K562 (cell line): ENCODE data around the gene GP1BB. TPM values are rescaled to one million over a fixed set of nuclear protein-coding genes. Genes with fewer than 3 reads are reported as not detected.
A peak's percentile ranks its signal among the peaks of the same experiment; 100 is the strongest.
"Not testable (repeated sequence)": the region's sequence is repeated elsewhere in the genome, so short reads cannot be mapped to it uniquely, and the experiment has no call there.

Experiments
- ATAC-seq: fragments of 200-7000 bp; cut with Tn5 transposase; 3 replicates; pipeline ENCODE4 v1.9.1; 2020; ENCODE audit warnings: moderate library complexity
- BruUV-seq: library from RNA; stranded (reverse); fragments of 400-500 nt; replicated peaks from 2 replicates; lab custom pipeline; 2021; lab: Mats Ljungman, UMichigan
- CTCF ChIA-PET: fragments of 300-600 bp; formaldehyde crosslinking; extraction: SDS; loops from one replicate; lab custom pipeline; 2021; ENCODE audit warnings: low intra/inter-chr PET ratio; lab: Yijun Ruan, JAX
- POLR2A ChIA-PET: fragments of 300-600, 350-650 bp; sonication (Branson Sonifier 250); formaldehyde crosslinking; extraction: SDS; loops from one replicate; lab custom pipeline; 2021; ENCODE audit warnings: antibody characterized with exemption, inconsistent platforms; lab: Yijun Ruan, JAX
- DNase-seq, 4 experiments: peaks; one replicate each; pipeline versions ENCODE4 v3.0.0 to v3.0.0-alpha.2; 2011 to 2018; ENCODE audit warnings: low spot score in 3 of 4, mixed read lengths in 3 of 4; ENCODE audit errors: extremely low read depth in 1 of 4
- FAIRE-seq: peaks from 2 replicates; lab custom pipeline; 2011; peaks lifted over from hg19 to GRCh38; lab: Jason Lieb, UNC
- H2AFZ ChIP-seq: 2 replicates; pipeline ENCODE4 v1.6.0; 2011; ENCODE audit warnings: low read depth, low read length, control low read depth, inconsistent platforms
- H3K27ac ChIP-seq: fragments of 200-600 bp; 3 replicates; pipeline ENCODE4 v1.8.0; 2011; ENCODE audit warnings: low read depth, mild to moderate bottlenecking, control low read depth, inconsistent platforms, low read length, moderate library complexity, mixed read lengths; ENCODE audit errors: extremely low read depth
- H3K27me3 ChIP-seq, 2 experiments: fragments of 300-600 bp in 1 of 2; 2 replicates in 1 of 2; 3 replicates in 1 of 2; pipeline versions ENCODE4 v1.6.0 to v1.8.0; 2011; ENCODE audit warnings: inconsistent platforms in 2 of 2, low read length in 2 of 2, mild to moderate bottlenecking in 1 of 2, mixed read lengths in 1 of 2, moderate library complexity in 1 of 2; ENCODE audit not compliant: control insufficient read depth in 2 of 2, insufficient read depth in 2 of 2
- H3K36me3 ChIP-seq: fragments of 300-600 bp; 3 replicates; pipeline ENCODE4 v1.8.0; 2011; ENCODE audit warnings: mild to moderate bottlenecking, low read length, inconsistent platforms; ENCODE audit not compliant: control insufficient read depth, insufficient read depth
- H3K4me1 ChIP-seq, 2 experiments: fragments of 200-600 bp in 1 of 2; replicated peaks in 1 of 2; 2 replicates in 1 of 2; 3 replicates in 1 of 2; pipeline versions ENCODE4 v1.5.1 to v1.8.0; 2011; ENCODE audit warnings: inconsistent platforms in 2 of 2, low read length in 2 of 2, mild to moderate bottlenecking in 1 of 2, mixed read lengths in 1 of 2, moderate library complexity in 1 of 2; ENCODE audit not compliant: control insufficient read depth in 2 of 2, insufficient read depth in 2 of 2
- H3K4me2 ChIP-seq: 2 replicates; pipeline ENCODE4 v1.6.1; 2011; ENCODE audit warnings: low read length, control low read depth, inconsistent platforms, mixed read lengths; ENCODE audit not compliant: insufficient read depth
- H3K4me3 ChIP-seq: fragments of 200-600 bp; sonication (generic), shearing (Covaris generic); 2 replicates; pipeline ENCODE4 v1.5.1; 2016; ENCODE audit warnings: control low read depth, inconsistent platforms
- H3K79me2 ChIP-seq: fragments of 200-600 bp; 3 replicates; pipeline ENCODE4 v1.8.0; 2011; ENCODE audit warnings: low read length, inconsistent platforms; ENCODE audit not compliant: control insufficient read depth, insufficient read depth
- H3K9ac ChIP-seq, 2 experiments: 2 replicates each; pipeline versions ENCODE4 v1.6.0 to v1.6.1; 2011; ENCODE audit warnings: low read depth in 2 of 2, low read length in 2 of 2, control low read depth in 1 of 2, inconsistent platforms in 1 of 2, mild to moderate bottlenecking in 1 of 2, mixed read lengths in 1 of 2; ENCODE audit not compliant: insufficient read depth in 1 of 2
- H3K9me1 ChIP-seq: one replicate; pipeline ENCODE4 v1.6.0; 2011; ENCODE audit warnings: inconsistent platforms, mild to moderate bottlenecking, low read length, moderate library complexity; ENCODE audit not compliant: control insufficient read depth, insufficient read depth
- H3K9me3 ChIP-seq: replicated peaks from 2 replicates; pipeline ENCODE4 v1.5.1; 2011; ENCODE audit warnings: low read depth, low read length, inconsistent platforms; ENCODE audit not compliant: control insufficient read depth, insufficient read depth
- H4K20me1 ChIP-seq: replicated peaks from 2 replicates; pipeline ENCODE4 v1.6.1; 2011; ENCODE audit warnings: low read length, inconsistent platforms, mixed read lengths; ENCODE audit not compliant: control insufficient read depth, insufficient read depth
- CBX3 ChIP-seq, 2 experiments: IDR thresholded peaks; 1 replicate in 1 of 2; 2 replicates in 1 of 2; pipeline ENCODE4 v1.6.1; 2012; ENCODE audit warnings: inconsistent platforms in 2 of 2, low read length in 2 of 2, borderline replicate concordance in 1 of 2, control low read depth in 1 of 2
- ELK3 ChIP-seq: fragments of 450-650 bp; formaldehyde crosslinking; IDR thresholded peaks from 2 replicates; pipeline ENCODE4 v1.4.0; 2020; ENCODE audit warnings: mild to moderate bottlenecking
- JUNB ChIP-seq: fragments of 450-650 bp; formaldehyde crosslinking; conservative IDR thresholded peaks from 2 replicates; pipeline ENCODE4 v1.4.0; 2020; ENCODE audit warnings: mild to moderate bottlenecking
- KDM4B ChIP-seq, 2 experiments: fragments of 450-650 bp in 1 of 2; sonication (generic) in 1 of 2; IDR thresholded peaks; 2 replicates each; pipeline ENCODE4 v1.6.1; 2016 to 2017; ENCODE audit warnings: borderline replicate concordance in 2 of 2, antibody characterized with exemption in 1 of 2, low read depth in 1 of 2, mild to moderate bottlenecking in 1 of 2
- LARP7 ChIP-seq: fragments of 450-650 bp; IDR thresholded peaks from 2 replicates; pipeline ENCODE4 v1.6.1; 2016
- NUFIP1 ChIP-seq: fragments of 450-650 bp; IDR thresholded peaks from 2 replicates; pipeline ENCODE4 v1.6.1; 2018; ENCODE audit not compliant: partially characterized antibody
- POLR2B ChIP-seq: fragments of 450-650 bp; IDR thresholded peaks from 2 replicates; pipeline ENCODE4 v1.6.1; 2018; ENCODE audit warnings: low read depth; ENCODE audit not compliant: partially characterized antibody
- SREBF1 ChIP-seq: fragments of 150-350 bp; IDR thresholded peaks from 2 replicates; pipeline ENCODE4 v1.6.1; 2014; ENCODE audit warnings: antibody characterized with exemption, low read depth, low read length, borderline replicate concordance
- ZNF165 ChIP-seq: fragments of 250-450 bp; sonication (Bioruptor Pico); IDR thresholded peaks from 2 replicates; pipeline ENCODE4 v1.4.0; 2020; ENCODE audit warnings: borderline replicate concordance
- ZNF347 ChIP-seq: fragments of 450-650 bp; formaldehyde crosslinking; IDR thresholded peaks from 2 replicates; pipeline ENCODE4 v1.4.0; 2020; ENCODE audit warnings: low read depth, mild to moderate bottlenecking, moderate library complexity
- WGBS: fragments of 100-300 bp; shearing (Covaris generic); methylation state at CpG from one replicate; pipeline ENCODE4 v1.1.6; 2016; ENCODE audit warnings: low coverage, mixed read lengths; ENCODE audit not compliant: insufficient coverage; ENCODE audit errors: missing lambda C conversion rate; 5-methylcytosine and 5-hydroxymethylcytosine counted together
- in situ Hi-C: fragments of 300-500 bp; cut with MboI; formaldehyde crosslinking; loops from 4 replicates; pipeline ENCODE4 v1.15.0; 2018; ENCODE audit warnings: inconsistent platforms, mixed read lengths
- intact Hi-C: fragments of 100-400 bp; cut with micrococcal nuclease; formaldehyde crosslinking; loops from 2 replicates; pipeline ENCODE4 v1.14.2; 2022
- polyA plus RNA-seq, 8 experiments: library from polyadenylated mRNA; depleted of rRNA in 4 of 8; stranded (reverse) in 5 of 8; unstranded in 3 of 8; fragments of >200 nt; fragmentation: Nextera tagmentation in 2 of 8; fragmentation: Illumina TruSeq in 1 of 8; extraction: Ambion mirVana in 2 of 8; extraction: Trizol in 1 of 8; gene quantifications; 2 replicates each; pipeline versions ENCODE4 v1.2.1 to v1.2.3, GENCODE V29; 2011 to 2014; ENCODE audit warnings: inconsistent platforms in 1 of 8, missing spikeins in 1 of 8
- total RNA-seq, 7 experiments: library from RNA; depleted of rRNA in 6 of 7; stranded (reverse); fragments of >200 nt in 6 of 7; fragmentation: Illumina TruSeq in 2 of 7; extraction: Trizol in 2 of 7; gene quantifications; 2 replicates each; pipeline versions ENCODE4 v1.2.1 to v1.2.3, GENCODE V29; 2011 to 2021; ENCODE audit warnings: low replicate concordance in 1 of 7
- TF ChIP-seq, protein P1 (sequence below), 2 experiments: fragments of 450-650 bp in 1 of 2; sonication (generic) in 1 of 2; formaldehyde crosslinking in 1 of 2; IDR thresholded peaks in 1 of 2; conservative IDR thresholded peaks in 1 of 2; 2 replicates each; pipeline versions ENCODE4 v1.6.1 to v1.8.1; 2016 to 2023; ENCODE audit warnings: mild to moderate bottlenecking in 2 of 2, moderate library complexity in 2 of 2, inconsistent platforms in 1 of 2, missing genetic modification reagents in 1 of 2
- TF ChIP-seq, protein P2 (sequence below): sonication (generic); formaldehyde crosslinking; IDR thresholded peaks from 2 replicates; pipeline ENCODE4 v1.4.0; 2020; ENCODE audit warnings: mild to moderate bottlenecking, missing genetic modification reagents
- TF ChIP-seq, protein P3 (sequence below): fragments of 250-450 bp; sonication (Bioruptor Pico); IDR thresholded peaks from 2 replicates; pipeline ENCODE4 v1.5.0; 2021; ENCODE audit warnings: mild to moderate bottlenecking, borderline replicate concordance

The GP1BB gene
- total and polyA plus RNA-seq, 9 of the 15 experiments (the other 6 are each of a cell fraction or from before 2014, with no cell fraction given), result 0.69 to 162 (median 2.8) TPM

GRCh38 chr22:19697871-19698270 is 25.5 kb upstream of the GP1BB start (continued):
- TF ChIP-seq, protein P1, sequence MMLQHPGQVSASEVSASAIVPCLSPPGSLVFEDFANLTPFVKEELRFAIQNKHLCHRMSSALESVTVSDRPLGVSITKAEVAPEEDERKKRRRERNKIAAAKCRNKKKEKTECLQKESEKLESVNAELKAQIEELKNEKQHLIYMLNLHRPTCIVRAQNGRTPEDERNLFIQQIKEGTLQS (IDR thresholded peaks at IDR 0.05), result peak; percentile 41; the same call in 1 of the 2 replicates
- TF ChIP-seq, protein P1 (CRISPR knock-in tag; conservative IDR thresholded peaks at IDR 0.05), result not testable (repeated sequence)

DNA sequence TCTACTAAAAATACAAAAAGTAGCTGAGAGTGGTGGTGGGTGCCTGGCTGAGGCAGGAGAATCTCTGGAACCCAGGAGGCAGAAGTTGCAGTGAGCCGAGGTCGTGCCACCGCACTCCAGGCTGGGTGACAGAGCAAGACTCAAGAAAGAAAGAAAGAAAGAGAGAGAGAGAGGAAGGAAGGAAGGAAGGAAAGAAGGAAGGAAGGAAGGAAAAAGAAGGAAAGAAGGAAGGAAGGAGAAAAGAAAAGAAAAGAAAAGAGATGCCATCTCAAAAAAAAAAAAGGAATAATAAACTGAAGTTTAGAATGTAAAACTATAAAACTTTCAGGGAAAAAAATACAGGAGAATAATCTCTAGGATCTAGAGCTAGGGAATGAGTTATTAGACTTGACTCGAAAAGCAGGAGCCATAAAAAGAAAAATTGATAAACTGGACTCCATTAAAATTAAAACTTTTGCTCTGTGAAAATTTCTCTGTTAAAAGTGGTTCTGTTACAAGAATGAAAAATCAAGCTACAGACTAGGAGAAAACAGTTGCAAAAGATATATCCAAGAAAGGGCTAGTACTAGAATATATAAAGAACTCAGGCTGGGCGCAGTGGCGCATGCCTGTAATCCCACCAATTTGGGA is 22.4 kb upstream of the GP1BB start:
- Histone ChIP-seq H2AFZ (no peak overlapping the region), H3K79me2 (no peaks in the 10 kb centered on the region), H3K9me1 (peaks cover 7% of the 10 kb centered on the region), H3K4me2 (no peak overlapping the region), H4K20me1 (peaks cover 12% of the 10 kb centered on the region; the same call in 1 of the 2 replicates), H3K27me3 (peaks cover 31 to 44% of the 10 kb centered on the region in 2 experiments), H3K27ac (no peak overlapping the region), H3K4me1 (peaks cover under 1 to 13% of the 10 kb centered on the region in 2 experiments; a peak in 4 of 5 replicates), H3K36me3 (no peaks in the 10 kb centered on the region), H3K9me3 (no peaks in the 10 kb centered on the region), H3K4me3 (no peak overlapping the region), H3K9ac (no peak overlapping the region)
- intact Hi-C loops (no loop called here), in situ Hi-C loops (no loop called here)
- ATAC-seq (no peak), FAIRE-seq (no peak), DNase-seq (no peak)
- CTCF ChIA-PET, result interaction anchor here (0.8 kb wide), 1 partner anchor 14 kb away, joined by 5 read pairs; no protein-coding TSS in a partner anchor
- POLR2A ChIA-PET, result interaction anchor here (0.5 to 2.2 kb wide), 14 partner anchors 8 to 312 kb away, joined by 3 to 12 read pairs (median 4); no protein-coding TSS in a partner anchor
- WGBS, result 35% methylated on average over 6 of the region's 6 CpGs
- no TSS peak for BruUV-seq
- TF ChIP-seq POLR2B (no peak), NUFIP1 (no peak), ELK3 (CRISPR knock-in tag) (no peak), ZNF347 (CRISPR knock-in tag) (no peak), KDM4B (IDR thresholded peaks at IDR 0.05; ENCODE audit: borderline replicate concordance in 2 of 2, low read depth in 1 of 2) (no peak), JUNB (CRISPR knock-in tag) (no peak), ZNF165 (CRISPR knock-in tag) (no peak), LARP7 (peak; percentile 92), CBX3 (IDR thresholded peaks at IDR 0.05; ENCODE audit: borderline replicate concordance in 1 of 2, low read length in 2 of 2) (no peak), SREBF1 (no peak)
- TF ChIP-seq, protein P2, sequence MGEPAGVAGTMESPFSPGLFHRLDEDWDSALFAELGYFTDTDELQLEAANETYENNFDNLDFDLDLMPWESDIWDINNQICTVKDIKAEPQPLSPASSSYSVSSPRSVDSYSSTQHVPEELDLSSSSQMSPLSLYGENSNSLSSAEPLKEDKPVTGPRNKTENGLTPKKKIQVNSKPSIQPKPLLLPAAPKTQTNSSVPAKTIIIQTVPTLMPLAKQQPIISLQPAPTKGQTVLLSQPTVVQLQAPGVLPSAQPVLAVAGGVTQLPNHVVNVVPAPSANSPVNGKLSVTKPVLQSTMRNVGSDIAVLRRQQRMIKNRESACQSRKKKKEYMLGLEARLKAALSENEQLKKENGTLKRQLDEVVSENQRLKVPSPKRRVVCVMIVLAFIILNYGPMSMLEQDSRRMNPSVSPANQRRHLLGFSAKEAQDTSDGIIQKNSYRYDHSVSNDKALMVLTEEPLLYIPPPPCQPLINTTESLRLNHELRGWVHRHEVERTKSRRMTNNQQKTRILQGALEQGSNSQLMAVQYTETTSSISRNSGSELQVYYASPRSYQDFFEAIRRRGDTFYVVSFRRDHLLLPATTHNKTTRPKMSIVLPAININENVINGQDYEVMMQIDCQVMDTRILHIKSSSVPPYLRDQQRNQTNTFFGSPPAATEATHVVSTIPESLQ, result no peak
- TF ChIP-seq, protein P3, sequence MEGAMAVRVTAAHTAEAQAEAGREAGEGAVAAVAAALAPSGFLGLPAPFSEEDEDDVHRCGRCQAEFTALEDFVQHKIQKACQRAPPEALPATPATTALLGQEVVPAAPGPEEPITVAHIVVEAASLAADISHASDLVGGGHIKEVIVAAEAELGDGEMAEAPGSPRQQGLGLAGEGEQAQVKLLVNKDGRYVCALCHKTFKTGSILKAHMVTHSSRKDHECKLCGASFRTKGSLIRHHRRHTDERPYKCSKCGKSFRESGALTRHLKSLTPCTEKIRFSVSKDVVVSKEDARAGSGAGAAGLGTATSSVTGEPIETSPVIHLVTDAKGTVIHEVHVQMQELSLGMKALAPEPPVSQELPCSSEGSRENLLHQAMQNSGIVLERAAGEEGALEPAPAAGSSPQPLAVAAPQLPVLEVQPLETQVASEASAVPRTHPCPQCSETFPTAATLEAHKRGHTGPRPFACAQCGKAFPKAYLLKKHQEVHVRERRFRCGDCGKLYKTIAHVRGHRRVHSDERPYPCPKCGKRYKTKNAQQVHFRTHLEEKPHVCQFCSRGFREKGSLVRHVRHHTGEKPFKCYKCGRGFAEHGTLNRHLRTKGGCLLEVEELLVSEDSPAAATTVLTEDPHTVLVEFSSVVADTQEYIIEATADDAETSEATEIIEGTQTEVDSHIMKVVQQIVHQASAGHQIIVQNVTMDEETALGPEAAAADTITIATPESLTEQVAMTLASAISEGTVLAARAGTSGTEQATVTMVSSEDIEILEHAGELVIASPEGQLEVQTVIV (CRISPR knock-in tag), result no peak
